Activated CD8-positive, alpha-beta memory T cell treated with anti-CD3 and anti-CD28 coated beads, Interleukin-2, amount 50 U/mL, for 4 hours (primary cell): Measurements from ENCODE around the gene CDK2AP2.
"Not testable (repeated sequence)": the region's sequence is repeated elsewhere in the genome, so short reads cannot be mapped to it uniquely, and the experiment has no call there.

Experiments
- DNase-seq: peaks from one replicate; pipeline ENCODE4 v3.0.0-alpha.2; 2020

The CDK2AP2 gene

GRCh38 chr11:67507864-67508485, at the start of gene CDK2AP2:
TSS of gene CDK2AP2 (minus strand) at chr11:67508162. CDS start at chr11:67508082, 80 bp downstream.
- peak; percentile 95 for DNase-seq

- no peak for DNase-seq
These were observed 48.3 kb upstream of the CDK2AP2 start for GRCh38 chr11:67556244-67556643.

- not testable (repeated sequence) for DNase-seq
These were observed 43.7 kb upstream of the CDK2AP2 start for GRCh38 chr11:67551697-67552096.

GRCh38 chr11:67551127-67551526, 43.2 kb upstream of the CDK2AP2 start:
- no peak for DNase-seq

GRCh38 chr11:67548555-67549110, 40.7 kb upstream of the CDK2AP2 start:
- DNase-seq, result no peak

- DNase-seq, result not testable (repeated sequence)
These were observed 40.1 kb upstream of the CDK2AP2 start for GRCh38 chr11:67548112-67548511.

- DNase-seq, result no peak
These were observed 37.3 kb upstream of the CDK2AP2 start for GRCh38 chr11:67545280-67545679.

- DNase-seq, result no peak
These were observed 36.8 kb upstream of the CDK2AP2 start for GRCh38 chr11:67544616-67545242.

GRCh38 chr11:67543585-67543984, 35.6 kb upstream of the CDK2AP2 start:
- DNase-seq, result no peak

GRCh38 chr11:67542971-67543370, 35.0 kb upstream of the CDK2AP2 start:
- DNase-seq, result no peak

GRCh38 chr11:67542169-67542568, 34.2 kb upstream of the CDK2AP2 start:
- DNase-seq, result no peak

GRCh38 chr11:67541198-67541597, 33.2 kb upstream of the CDK2AP2 start:
- no peak for DNase-seq

GRCh38 chr11:67539550-67539949, 31.6 kb upstream of the CDK2AP2 start:
- DNase-seq, result no peak

GRCh38 chr11:67538823-67539505, 31.0 kb upstream of the CDK2AP2 start:
- no peak for DNase-seq

- DNase-seq, result no peak
These were observed 30.3 kb upstream of the CDK2AP2 start for GRCh38 chr11:67538306-67538705.

GRCh38 chr11:67535561-67535960, 27.6 kb upstream of the CDK2AP2 start:
- no peak for DNase-seq

- DNase-seq, result no peak
These were observed 26.2 kb upstream of the CDK2AP2 start for GRCh38 chr11:67534070-67534679.

- DNase-seq, result no peak
These were observed 24.9 kb upstream of the CDK2AP2 start for GRCh38 chr11:67532889-67533288.

- no peak for DNase-seq
These were observed 22.3 kb upstream of the CDK2AP2 start for GRCh38 chr11:67530282-67530592.

GRCh38 chr11:67528376-67528775, 20.4 kb upstream of the CDK2AP2 start:
- no peak for DNase-seq

- no peak for DNase-seq
These were observed 17.5 kb upstream of the CDK2AP2 start for GRCh38 chr11:67525275-67525976.

GRCh38 chr11:67524480-67524808, 16.5 kb upstream of the CDK2AP2 start:
- no peak for DNase-seq
